ENCODE results near the gene CITED4.
A peak's percentile ranks its signal among the peaks of the same experiment; 100 is the strongest.

CITED4 gene

GRCh38 chr1:40851643-40852042 lies 10.5 kb downstream of the CITED4 start:
- no peak for DNase-seq

GRCh38 chr1:40849801-40850592 lies 12.2 kb downstream of the CITED4 start:
- DNase-seq: peak; percentile 69 to 72

GRCh38 chr1:40848530-40849189 lies 13.5 kb downstream of the CITED4 start:
- no peak for DNase-seq

- DNase-seq: no peak
Measured at GRCh38 chr1:40847023-40847745, 15.0 kb downstream of the CITED4 start.

GRCh38 chr1:40845895-40846294 lies 16.3 kb downstream of the CITED4 start:
- no peak for DNase-seq

- DNase-seq: no peak
Measured at GRCh38 chr1:40844887-40845878, 17.0 kb downstream of the CITED4 start.

GRCh38 chr1:40844079-40844478 lies 18.1 kb downstream of the CITED4 start:
- DNase-seq: no peak

- no peak for DNase-seq
Measured at GRCh38 chr1:40842691-40843090, 19.5 kb downstream of the CITED4 start.

- DNase-seq: no peak
Measured at GRCh38 chr1:40842207-40842606, 20.0 kb downstream of the CITED4 start.

- no peak for DNase-seq
Measured at GRCh38 chr1:40841602-40842001, 20.6 kb downstream of the CITED4 start.

GRCh38 chr1:40840526-40841323 lies 21.4 kb downstream of the CITED4 start:
- no peak for DNase-seq

GRCh38 chr1:40839943-40840335 lies 22.2 kb downstream of the CITED4 start:
- no peak for DNase-seq

- DNase-seq: no peak
Measured at GRCh38 chr1:40838980-40839942, 22.9 kb downstream of the CITED4 start.

- DNase-seq: no peak
Measured at GRCh38 chr1:40838045-40838979, 23.9 kb downstream of the CITED4 start.

- DNase-seq: no peak
Measured at GRCh38 chr1:40837601-40838000, 24.6 kb downstream of the CITED4 start.

- DNase-seq: no peak
Measured at GRCh38 chr1:40836283-40836682, 25.9 kb downstream of the CITED4 start.

- no peak for DNase-seq
Measured at GRCh38 chr1:40834968-40835545, 27.1 kb downstream of the CITED4 start.

GRCh38 chr1:40833979-40834378 lies 28.2 kb downstream of the CITED4 start:
- no peak for DNase-seq
